ENCODE results near the gene SERPINI1.

Gene SERPINI1

GRCh38 chr3:167870759-167871158, 135.2 kb downstream of the SERPINI1 start:
- H3K4me3 Mint-ChIP-seq, result no peak overlapping the region
- H3K36me3 Mint-ChIP-seq, result no peaks in the 10 kb centered on the region
- no peaks in the 10 kb centered on the region for H3K9me3 Mint-ChIP-seq
- H3K4me1 Mint-ChIP-seq, result no peaks in the 10 kb centered on the region
- peaks cover 5% of the 10 kb centered on the region for H3K27me3 Mint-ChIP-seq
- no peak overlapping the region for H3K27ac Mint-ChIP-seq

- H3K4me1 Mint-ChIP-seq, result no peaks in the 10 kb centered on the region
- peaks cover 6% of the 10 kb centered on the region for H3K27me3 Mint-ChIP-seq
- H3K36me3 Mint-ChIP-seq, result no peaks in the 10 kb centered on the region
- no peak overlapping the region for H3K4me3 Mint-ChIP-seq
- no peak overlapping the region for H3K27ac Mint-ChIP-seq
- H3K9me3 Mint-ChIP-seq, result no peaks in the 10 kb centered on the region
Observed at GRCh38 chr3:167872032-167872431, 136.5 kb downstream of the SERPINI1 start.

- no peaks in the 10 kb centered on the region for H3K9me3 Mint-ChIP-seq
- no peak overlapping the region for H3K4me3 Mint-ChIP-seq
- H3K27me3 Mint-ChIP-seq, result peaks cover 8% of the 10 kb centered on the region
- no peaks in the 10 kb centered on the region for H3K4me1 Mint-ChIP-seq
- no peak overlapping the region for H3K27ac Mint-ChIP-seq
- H3K36me3 Mint-ChIP-seq, result no peaks in the 10 kb centered on the region
Observed at GRCh38 chr3:167872941-167873340, 137.4 kb downstream of the SERPINI1 start.

GRCh38 chr3:167874671-167875372, 139.3 kb downstream of the SERPINI1 start:
- Mint-ChIP-seq H3K9me3 (no peaks in the 10 kb centered on the region), H3K4me1 (no peaks in the 10 kb centered on the region), H3K27me3 (peaks cover 10% of the 10 kb centered on the region), H3K36me3 (no peaks in the 10 kb centered on the region), H3K27ac (no peak overlapping the region), H3K4me3 (no peak overlapping the region)
